HG02642 (cell line): ENCODE measurements around the gene ARHGAP20.

ENCODE experiments used
- ATAC-seq: cut with Tn5 transposase; IDR thresholded peaks from one replicate; pipeline ENCODE4 v1.9.1; 2021; ENCODE audit warnings: mild to moderate bottlenecking; ENCODE audit not compliant: unreplicated experiment, poor library complexity

Gene ARHGAP20, protein sequence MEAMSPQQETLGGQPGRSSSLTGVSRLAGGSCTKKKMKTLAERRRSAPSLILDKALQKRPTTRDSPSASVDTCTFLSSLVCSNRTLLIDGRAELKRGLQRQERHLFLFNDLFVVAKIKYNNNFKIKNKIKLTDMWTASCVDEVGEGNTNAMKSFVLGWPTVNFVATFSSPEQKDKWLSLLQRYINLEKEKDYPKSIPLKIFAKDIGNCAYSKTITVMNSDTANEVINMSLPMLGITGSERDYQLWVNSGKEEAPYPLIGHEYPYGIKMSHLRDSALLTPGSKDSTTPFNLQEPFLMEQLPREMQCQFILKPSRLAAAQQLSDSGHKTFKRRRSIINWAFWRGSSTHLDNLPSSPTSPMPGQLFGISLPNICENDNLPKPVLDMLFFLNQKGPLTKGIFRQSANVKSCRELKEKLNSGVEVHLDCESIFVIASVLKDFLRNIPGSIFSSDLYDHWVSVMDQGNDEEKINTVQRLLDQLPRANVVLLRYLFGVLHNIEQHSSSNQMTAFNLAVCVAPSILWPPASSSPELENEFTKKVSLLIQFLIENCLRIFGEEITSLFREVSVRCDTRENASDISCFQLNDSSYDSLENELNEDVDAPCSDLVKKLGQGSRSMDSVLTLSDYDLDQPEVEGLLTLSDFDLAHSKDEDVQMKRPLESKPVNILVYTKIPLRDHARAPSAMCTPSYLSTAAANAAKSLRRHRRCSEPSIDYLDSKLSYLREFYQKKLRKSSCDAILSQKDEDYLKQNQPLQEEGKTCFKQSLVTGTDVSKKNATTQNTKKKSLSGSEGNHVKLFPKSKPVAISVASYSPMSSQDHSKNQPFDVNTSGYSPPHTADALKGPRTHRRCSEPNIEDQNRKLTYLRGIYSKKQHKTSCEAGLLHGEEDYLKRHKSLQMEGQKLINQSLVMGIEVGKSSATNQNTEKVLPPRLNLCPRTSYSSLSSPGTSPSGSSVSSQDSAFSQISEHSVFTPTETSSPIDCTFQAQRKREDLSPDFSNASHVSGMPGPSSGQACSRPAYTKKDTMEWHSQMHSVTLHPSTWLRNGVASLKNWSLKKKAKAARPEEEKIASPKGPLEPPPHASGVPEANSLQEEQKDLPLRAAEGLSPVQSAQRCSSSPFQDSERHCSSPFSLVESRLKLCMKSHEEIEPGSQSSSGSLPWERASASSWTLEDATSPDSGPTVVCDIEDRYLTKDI

DNA sequence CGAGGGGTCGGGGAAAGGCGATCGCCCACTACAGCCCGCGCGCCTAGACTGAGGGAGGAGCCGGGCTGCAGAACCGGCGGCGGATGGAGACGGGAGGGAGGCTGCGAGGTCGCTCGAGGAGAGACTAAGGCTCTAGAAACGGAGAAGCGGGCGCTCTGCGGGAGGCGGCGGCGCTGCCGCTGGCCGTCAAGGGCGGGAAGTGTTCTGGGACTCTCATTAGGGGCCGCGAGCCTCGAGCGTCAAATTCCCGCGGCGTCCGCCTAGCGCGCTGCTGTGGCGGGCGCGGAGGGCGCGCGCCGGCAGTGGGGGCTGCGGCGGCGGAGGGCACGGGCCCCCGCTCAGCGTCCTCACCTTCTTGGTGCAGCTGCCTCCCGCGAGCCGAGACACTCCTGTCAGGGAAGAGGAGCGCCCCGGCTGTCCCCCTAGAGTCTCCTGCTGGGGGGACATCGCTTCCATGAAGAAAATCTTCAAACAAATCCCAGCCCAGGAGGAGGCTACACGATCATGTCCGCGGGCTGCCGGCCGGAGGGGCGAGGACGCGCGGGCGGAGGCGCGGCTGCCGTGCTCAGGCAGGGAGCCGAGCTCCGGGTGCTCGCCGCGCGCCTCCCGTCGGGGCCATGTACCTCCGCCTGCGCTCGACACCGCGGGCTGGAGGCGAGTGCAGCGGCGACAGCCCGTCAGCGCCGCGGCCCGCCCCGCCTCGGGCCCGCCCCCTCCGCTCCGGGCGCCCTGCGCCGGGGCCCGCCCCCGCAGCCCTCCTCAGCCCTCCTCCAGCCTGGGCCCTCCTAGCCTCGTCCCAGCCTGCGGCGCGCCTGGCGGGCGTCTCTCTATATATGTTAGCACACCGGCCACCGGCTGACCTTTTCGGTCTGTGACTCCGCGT is at the start of gene ARHGAP20:
Gene ARHGAP20 (minus strand): TSS at position 662 of the 883 bp plus-strand sequence. CDS start 206 bp downstream, at position 456.
- ATAC-seq = peak; percentile 83

GRCh38 chr11:110761991-110762390 is 49.8 kb upstream of the ARHGAP20 start:
- no peak for ATAC-seq

GRCh38 chr11:110761131-110761530 is 48.9 kb upstream of the ARHGAP20 start:
- ATAC-seq = no peak

DNA sequence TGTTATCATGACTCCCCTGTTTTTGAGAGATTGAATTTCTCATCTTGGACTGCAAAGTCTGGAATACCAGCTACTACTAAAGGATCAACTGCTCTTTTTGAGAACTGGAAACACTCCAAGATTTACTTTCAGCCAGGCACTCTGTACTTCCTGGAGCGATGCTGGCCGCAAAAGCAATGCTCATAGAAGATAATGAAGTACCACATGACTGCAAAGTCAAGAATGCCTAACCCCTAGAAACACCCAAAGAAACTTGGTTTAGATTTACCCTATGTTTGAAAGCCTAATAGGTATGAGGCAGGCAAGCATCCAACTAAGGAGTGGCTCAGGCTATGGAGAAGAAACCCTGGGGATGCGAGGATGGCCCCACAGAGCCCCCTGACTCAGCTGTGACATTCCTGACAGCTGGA is 47.7 kb upstream of the ARHGAP20 start:
- no peak for ATAC-seq

DNA sequence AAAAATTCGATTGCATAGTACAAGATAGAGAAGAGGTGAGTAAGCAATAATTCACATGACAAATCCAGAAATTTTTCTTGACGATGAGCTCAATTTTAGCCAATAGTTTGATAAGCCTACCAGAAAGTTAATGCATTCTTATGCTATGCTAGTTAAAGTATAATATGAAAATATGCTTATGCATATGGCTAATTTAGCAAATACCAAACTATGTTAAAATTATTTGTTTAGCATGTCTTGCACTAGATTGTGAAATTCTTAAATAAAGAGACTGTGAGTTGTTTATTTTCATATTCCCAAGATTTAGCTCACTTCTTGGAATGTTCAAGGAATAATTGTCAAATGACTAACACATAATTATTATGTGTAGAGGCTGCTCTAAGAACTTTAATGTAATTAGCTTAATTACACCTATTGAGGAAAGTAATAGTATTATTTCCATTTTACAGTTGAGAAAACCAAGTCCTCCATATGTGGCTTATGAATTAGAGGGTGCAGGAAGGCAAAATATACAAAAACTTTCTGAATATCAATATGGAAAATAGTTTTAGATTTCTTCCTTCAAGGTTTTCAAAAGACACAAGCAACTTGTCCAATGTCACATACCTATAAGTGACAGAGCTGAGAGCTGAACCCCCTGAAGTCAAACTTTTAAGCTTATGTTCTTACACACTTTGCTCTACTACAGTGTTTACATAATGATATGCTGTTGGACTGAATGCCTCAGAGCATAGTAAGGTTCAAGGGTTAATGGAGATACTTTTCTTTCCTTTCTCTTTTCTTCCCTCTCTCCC is 45.9 kb upstream of the ARHGAP20 start:
- no peak for ATAC-seq

DNA sequence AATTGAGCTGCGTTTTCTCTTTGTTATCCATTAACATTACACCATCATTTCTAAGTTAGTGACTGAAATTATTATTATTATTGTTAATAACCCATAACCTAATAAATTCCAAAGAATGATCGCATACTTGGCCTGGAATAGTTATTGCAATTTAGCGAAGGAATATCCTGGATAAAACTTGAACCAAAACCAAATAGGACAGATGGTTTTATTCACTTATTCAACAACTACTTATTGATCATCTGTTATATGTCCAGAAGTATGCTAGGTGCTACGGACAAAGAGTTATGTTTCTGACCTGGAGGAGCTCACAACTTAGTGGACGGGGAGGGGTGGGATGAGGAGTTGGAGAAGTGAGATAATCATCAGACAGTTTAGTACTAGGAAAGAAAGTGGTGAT is 44.8 kb upstream of the ARHGAP20 start:
- ATAC-seq = no peak

GRCh38 chr11:110755941-110756340 is 43.7 kb upstream of the ARHGAP20 start:
- ATAC-seq = no peak

DNA sequence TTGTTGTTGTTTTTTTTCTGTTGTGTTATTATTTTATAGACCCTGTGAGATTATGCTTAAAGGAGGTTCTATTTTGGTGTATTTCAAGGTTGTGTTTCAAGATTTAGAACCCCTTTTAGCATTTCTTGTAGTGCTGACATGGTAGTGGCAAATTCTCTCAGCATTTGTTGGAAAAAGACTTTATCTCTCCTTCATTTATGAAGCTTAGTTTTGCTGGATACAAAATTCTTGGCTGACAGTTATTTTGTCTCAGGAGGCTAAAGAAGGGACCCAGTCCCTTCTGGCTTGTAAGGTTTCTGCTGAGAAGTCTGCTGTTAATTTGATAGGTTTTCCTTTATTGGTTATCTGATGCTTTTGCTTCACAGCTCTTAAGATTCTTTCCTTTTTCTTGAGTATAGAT is 40.7 kb upstream of the ARHGAP20 start:
- ATAC-seq = no peak

DNA sequence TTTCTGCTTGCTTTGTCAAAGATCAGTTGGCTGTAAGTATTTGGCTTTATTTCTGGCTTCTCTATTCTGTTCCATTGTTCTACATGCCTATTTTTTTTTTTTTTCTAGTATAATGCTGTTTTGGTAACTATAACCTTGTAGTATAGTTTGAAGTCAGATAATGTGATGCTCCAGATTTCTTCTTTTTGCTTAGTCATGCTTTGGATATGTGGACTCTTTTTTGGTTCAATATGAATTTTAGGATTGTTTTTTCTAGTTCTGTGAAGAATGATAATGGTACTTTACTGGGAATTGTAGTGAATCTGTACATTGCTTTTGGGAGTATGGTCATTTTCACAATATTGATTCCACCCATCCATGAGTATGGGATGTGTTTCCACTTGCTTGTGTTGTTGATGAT is 37.9 kb upstream of the ARHGAP20 start:
- no peak for ATAC-seq

- ATAC-seq = no peak
Observed at GRCh38 chr11:110747531-110747930, 35.3 kb upstream of the ARHGAP20 start.

DNA sequence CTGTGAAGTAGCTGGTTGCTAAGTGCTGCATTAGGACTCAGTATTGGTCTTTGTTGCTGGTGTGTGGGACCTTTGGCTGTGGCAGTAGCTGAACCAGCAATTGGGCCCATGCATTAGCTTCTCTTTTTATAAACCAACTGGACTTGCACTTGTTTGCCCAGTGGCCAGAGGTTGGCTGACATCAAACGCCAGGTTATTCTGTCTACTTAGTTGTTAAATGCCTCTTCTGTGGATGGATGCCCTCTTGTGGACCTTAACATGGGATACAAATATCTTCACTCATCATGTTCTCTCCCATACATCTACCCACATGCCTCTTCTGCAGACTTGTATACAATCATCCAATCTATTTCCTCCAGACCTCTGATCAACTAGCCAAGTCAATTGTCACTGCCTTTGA is 26.4 kb upstream of the ARHGAP20 start:
- no peak for ATAC-seq

DNA sequence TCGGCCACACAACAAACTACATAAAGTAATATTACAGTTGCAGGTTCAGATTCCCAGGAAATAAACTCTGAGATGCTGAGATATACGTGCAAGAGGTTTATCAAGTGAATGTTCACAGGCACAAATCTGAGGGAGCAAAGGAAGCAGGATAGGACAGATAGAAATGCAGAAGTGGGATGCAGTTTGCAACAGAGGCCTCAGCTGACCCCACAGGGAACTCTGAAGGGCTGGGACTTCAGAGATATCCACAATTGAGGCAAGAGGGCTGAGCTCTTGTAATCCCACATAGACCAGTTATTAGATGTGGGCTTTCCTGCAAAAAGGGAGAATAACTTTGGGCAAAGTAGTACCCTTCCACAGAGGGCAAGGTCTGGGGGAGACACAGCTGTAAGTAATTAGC is 25.4 kb upstream of the ARHGAP20 start:
- ATAC-seq = no peak

DNA sequence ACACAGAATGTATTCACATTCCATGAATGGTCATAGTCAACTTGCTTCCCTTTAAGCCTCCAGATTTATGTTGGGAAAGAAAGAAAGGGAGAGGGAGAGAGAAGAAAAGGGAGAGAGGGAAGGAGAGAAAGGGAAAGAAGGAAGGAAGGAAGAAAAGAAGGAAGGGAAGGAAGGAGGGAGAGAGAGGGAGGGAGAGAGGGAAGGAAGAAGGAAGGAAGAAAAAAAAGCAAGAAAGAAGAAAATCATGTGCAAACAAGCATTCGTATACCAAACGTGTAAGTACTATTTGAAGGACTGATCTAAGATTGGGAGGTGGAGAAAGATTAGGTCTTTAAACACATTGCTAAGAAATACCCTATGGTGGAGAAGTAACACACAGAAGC is 23.9 kb upstream of the ARHGAP20 start:
- ATAC-seq = no peak

DNA sequence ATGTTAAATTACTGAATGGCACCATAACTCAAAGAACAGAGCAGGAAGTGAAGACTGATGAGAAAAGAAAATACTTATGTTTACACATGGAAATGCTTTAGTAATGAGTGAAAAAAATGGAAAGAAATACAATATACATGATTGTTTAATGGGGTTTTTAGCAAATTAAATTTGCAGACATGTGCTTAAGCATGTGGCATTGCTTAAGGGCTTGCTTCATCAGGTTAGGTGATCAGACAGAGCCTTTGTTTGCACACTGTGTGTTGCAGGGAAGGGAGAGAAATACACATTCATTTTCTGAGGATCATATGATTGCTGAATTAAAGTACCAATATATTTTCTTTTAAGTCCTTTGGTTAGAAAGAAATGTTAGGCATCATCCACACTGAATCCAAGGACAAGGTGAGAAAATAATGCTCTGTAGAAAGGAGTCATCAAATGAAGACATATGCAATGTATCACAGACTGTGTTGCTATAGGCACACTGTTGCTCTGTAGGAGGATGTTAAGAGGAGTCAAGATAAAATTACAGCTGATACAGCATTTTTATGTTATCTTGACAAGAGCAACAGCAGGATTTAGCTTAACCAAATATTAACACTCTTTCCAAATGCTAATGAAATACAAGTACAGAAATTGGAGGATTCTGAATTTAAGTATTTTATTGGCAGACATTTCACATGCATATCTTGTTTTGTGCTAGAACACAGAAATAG is 23.4 kb upstream of the ARHGAP20 start:
- ATAC-seq = no peak

- ATAC-seq = no peak
Observed at GRCh38 chr11:110734790-110735189, 22.6 kb upstream of the ARHGAP20 start.

- no peak for ATAC-seq
Observed at GRCh38 chr11:110730773-110731172, 18.5 kb upstream of the ARHGAP20 start.

- no peak for ATAC-seq
Observed at GRCh38 chr11:110728883-110729282, 16.6 kb upstream of the ARHGAP20 start.

DNA sequence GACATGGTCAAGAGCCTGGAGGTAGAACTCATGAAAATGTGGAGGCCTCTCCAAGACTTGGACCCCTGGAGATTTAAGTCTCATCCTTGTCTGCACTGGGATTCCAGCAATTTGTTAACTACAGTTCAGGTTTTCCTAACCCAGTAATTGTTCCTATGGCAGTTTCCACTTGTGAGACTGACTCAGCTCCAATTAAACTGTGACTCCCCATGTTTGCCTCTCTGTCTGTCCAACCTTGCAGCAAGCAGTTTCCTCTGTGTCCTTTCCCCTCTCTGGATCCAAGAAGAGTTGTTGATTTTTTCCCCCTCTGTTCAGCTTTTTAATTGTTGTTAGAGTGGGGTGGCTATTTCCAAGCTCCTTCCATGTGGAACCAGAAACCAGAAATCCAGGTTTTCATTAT is 16.2 kb upstream of the ARHGAP20 start:
- no peak for ATAC-seq
